BJ (cell line): ENCODE measurements around the gene SYT1. TPM values are rescaled to one million over a fixed set of nuclear protein-coding genes. Genes with fewer than 3 reads are reported as not detected.

Experiments
- CTCF ChIA-PET: fragments of 350-600 bp; formaldehyde crosslinking; extraction: SDS; loops from one replicate; lab custom pipeline; 2021; ENCODE audit warnings: antibody characterized with exemption, inconsistent platforms; lab: Yijun Ruan, JAX
- POLR2A ChIA-PET: fragments of 300-600 bp; sonication (Branson Sonifier 250); formaldehyde crosslinking; extraction: SDS; loops from one replicate; lab custom pipeline; 2021; ENCODE audit warnings: antibody characterized with exemption; lab: Charles Lee
- DNase-seq: peaks from one replicate; pipeline ENCODE4 v3.0.0-alpha.2; 2011; ENCODE audit warnings: low read depth
- H3K27me3 ChIP-seq: 2 replicates; pipeline ENCODE4 v1.6.0; 2011; ENCODE audit warnings: low read length; ENCODE audit not compliant: control insufficient read depth, insufficient read depth
- H3K36me3 ChIP-seq: 2 replicates; pipeline ENCODE4 v1.5.1; 2011; ENCODE audit warnings: low read length; ENCODE audit not compliant: control insufficient read depth, insufficient read depth
- H3K4me3 ChIP-seq: 2 replicates; pipeline ENCODE4 v1.5.1; 2011; ENCODE audit warnings: low read depth, mild to moderate bottlenecking, control low read depth, low read length
- polyA plus RNA-seq: library from polyadenylated mRNA; depleted of rRNA; stranded (reverse); fragments of >200 nt; gene quantifications from 2 replicates; pipeline ENCODE4 v1.2.3, GENCODE V29; 2011
- TF ChIP-seq, protein P1 (sequence below): IDR thresholded peaks from 2 replicates; pipeline ENCODE4 v1.5.1; 2011; ENCODE audit warnings: low read depth, mild to moderate bottlenecking, control low read depth, inconsistent platforms, low read length, moderate library complexity; ENCODE audit not compliant: insufficient read depth

Gene SYT1
- polyA plus RNA-seq, 1 experiment = 0.70 TPM

DNA sequence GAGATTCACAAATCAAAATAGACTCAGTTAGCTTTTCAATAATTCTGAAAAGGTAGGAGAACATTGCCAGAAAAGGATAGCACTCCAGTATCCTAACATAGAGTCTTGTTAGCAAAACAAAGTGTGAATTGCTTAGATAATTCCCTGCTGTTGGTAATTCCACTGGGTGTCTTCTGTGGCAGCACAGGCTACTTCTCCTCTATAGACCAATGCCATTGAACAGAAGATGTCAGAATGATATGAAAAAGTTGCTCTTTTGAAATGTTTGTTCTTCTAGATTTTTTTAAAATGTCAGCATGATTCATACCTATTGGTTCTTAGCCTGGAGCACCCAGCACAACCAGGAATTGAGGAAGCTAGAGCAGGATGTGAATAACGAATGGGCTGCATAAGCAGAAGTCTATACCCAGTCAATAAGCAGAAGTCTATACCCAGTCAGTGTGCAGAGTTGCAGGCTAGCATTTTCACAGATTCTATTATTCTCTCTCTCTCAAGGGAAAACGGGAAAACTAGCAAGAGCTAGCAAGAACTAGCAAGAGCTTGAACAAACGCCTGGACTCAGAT lies 112.8 kb downstream of the SYT1 start:
- no peaks in the 10 kb centered on the region for H3K36me3 ChIP-seq
- no peak for DNase-seq
- POLR2A ChIA-PET = no interaction called here
- CTCF ChIA-PET = no interaction called here
- TF ChIP-seq, protein P1, sequence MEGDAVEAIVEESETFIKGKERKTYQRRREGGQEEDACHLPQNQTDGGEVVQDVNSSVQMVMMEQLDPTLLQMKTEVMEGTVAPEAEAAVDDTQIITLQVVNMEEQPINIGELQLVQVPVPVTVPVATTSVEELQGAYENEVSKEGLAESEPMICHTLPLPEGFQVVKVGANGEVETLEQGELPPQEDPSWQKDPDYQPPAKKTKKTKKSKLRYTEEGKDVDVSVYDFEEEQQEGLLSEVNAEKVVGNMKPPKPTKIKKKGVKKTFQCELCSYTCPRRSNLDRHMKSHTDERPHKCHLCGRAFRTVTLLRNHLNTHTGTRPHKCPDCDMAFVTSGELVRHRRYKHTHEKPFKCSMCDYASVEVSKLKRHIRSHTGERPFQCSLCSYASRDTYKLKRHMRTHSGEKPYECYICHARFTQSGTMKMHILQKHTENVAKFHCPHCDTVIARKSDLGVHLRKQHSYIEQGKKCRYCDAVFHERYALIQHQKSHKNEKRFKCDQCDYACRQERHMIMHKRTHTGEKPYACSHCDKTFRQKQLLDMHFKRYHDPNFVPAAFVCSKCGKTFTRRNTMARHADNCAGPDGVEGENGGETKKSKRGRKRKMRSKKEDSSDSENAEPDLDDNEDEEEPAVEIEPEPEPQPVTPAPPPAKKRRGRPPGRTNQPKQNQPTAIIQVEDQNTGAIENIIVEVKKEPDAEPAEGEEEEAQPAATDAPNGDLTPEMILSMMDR = no peak
- H3K27me3 ChIP-seq = no peaks in the 10 kb centered on the region
- no peak overlapping the region for H3K4me3 ChIP-seq

DNA sequence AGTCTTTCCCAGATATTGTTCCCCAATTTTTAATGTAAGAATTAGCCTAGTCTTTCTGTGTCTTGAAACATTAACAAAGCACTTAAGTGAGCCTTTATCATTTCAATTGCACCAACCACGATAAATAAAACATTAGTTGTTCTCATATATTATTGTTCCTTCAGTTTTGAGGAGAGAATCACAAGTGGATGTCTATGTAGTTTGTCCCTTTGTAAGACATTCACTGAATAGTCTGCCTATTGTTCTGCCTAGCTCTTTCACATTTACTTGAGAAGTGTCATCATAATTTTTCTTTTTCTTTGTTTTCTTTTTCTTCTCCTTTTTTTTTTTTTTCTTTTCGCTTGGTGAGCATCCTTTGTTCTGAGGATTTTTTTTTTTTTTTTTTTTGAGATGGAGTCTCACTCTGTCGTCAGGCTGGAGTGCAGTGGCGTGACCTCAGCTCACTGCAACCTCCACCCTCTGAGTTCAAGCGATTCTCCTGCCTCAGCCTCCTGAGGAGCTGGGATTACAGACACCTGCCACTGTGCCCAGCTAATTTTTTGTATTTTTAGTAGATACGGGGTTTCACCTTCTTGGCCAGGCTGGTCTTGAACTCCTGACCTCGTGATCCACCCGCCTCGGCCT lies 129.7 kb downstream of the SYT1 start:
- TF ChIP-seq, protein P1 = no peak
- DNase-seq = no peak
- H3K4me3 ChIP-seq = no peak overlapping the region
- ChIA-PET CTCF (interaction anchor here (1.1 kb wide), 1 partner anchor 13 kb away, joined by 3 read pairs; no protein-coding TSS in a partner anchor), POLR2A (no interaction called here)
- H3K27me3 ChIP-seq = no peaks in the 10 kb centered on the region
- H3K36me3 ChIP-seq = no peaks in the 10 kb centered on the region

DNA sequence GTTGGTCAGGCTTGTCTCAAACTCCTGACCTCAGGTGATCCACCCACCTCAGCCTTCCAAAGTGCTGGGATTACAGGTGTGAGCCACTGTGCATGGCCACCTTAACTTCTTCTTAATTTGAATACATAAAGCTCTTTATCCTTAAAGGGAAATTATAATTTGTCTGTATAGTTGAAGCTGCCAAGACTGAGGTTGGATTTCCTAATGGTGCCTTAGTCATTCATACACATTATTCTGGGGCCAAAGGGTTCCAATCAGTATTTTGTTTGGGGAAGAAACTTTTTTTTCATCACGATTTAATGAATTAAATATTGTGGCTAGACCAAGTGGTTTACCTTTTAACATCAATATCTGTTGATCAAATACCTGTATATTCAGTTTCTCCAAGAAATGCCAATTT lies 135.9 kb downstream of the SYT1 start:
- ChIA-PET POLR2A (no interaction called here), CTCF (no interaction called here)
- no peak for DNase-seq

DNA sequence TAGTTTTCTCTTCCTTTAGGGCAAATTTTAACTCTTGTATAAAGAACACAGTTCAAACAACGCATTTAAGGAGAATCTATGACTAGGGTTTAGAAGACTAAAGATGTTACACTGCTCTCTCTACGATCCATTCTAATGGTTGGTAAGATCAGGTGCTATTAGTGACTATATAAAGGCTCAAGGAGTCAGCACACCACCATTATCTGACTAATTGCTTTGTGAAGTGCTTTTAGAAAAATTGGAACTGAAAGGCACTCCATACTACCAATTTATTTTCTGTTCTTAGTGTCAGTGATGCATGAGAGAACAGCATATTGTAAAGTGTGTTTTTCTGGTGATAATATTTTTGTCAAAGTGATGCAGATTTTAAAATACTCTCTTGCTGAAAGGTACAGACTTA lies 136.8 kb downstream of the SYT1 start:
- Histone ChIP-seq H3K27me3 (no peaks in the 10 kb centered on the region), H3K4me3 (no peak overlapping the region), H3K36me3 (no peaks in the 10 kb centered on the region)
- ChIA-PET POLR2A (no interaction called here), CTCF (interaction anchor here (0.6 kb wide), 1 partner anchor 44 kb away, joined by 3 read pairs; no protein-coding TSS in a partner anchor)
- DNase-seq = no peak
- TF ChIP-seq, protein P1 = no peak

More for the DNA sequence above, 135.9 kb downstream of the SYT1 start:
- Histone ChIP-seq H3K4me3 (no peak overlapping the region), H3K36me3 (no peaks in the 10 kb centered on the region), H3K27me3 (no peaks in the 10 kb centered on the region)
- TF ChIP-seq, protein P1 = no peak

DNA sequence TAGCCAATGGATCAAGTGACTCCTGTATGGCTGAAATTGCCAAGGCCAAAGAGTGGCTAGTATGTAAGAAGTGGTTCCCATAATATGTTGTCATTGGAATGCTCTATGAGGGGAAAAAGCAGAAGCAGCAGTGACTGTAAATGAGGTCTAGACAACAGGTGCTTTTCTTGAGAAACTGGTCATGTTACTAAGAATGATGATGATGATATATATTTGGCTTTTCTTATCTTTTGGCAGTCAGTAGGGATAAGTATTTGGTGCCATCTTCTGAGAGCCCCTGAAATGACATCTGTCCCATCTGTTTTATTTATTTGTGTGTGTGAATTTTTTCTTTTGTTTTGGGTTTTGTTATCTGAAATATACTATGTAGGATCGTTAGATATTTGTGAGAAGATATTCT lies 141.7 kb downstream of the SYT1 start:
- Histone ChIP-seq H3K4me3 (no peak overlapping the region), H3K27me3 (no peaks in the 10 kb centered on the region), H3K36me3 (no peaks in the 10 kb centered on the region)
- ChIA-PET CTCF (interaction anchor here (0.6 to 1.6 kb wide), 6 partner anchors 12 to 502 kb away, joined by 3 to 4 read pairs (median 3); partner anchors contain the start of gene SYT1), POLR2A (no interaction called here)
- TF ChIP-seq, protein P1 = peak; percentile 25; the same call in 1 of the 2 replicates
- DNase-seq = no peak
